ENCODE measurements around the gene RAB40C.
A peak's percentile ranks its signal among the peaks of the same experiment; 100 is the strongest.

The RAB40C gene

GRCh38 chr16:568401-569258 is 21.2 kb upstream of the RAB40C start:
- Histone ChIP-seq H4K20me1 (ENCODE audit: insufficient read depth, low read length) (no peaks in the 10 kb centered on the region), H3K27me3 (replicated peaks; ENCODE audit: insufficient read depth, low read length) (no peaks in the 10 kb centered on the region; the same call in 1 of the 2 replicates), H3K27ac (ENCODE audit: low read length) (no peak overlapping the region), H3K4me3 (ENCODE audit: low read length) (peak overlapping the region; percentile 76), H3K9me3 (replicated peaks; ENCODE audit: insufficient read depth, low read length) (no peaks in the 10 kb centered on the region), H3K4me2 (ENCODE audit: low read depth, low read length) (peak overlapping the region; percentile 95), H3K9me2 (replicated peaks; ENCODE audit: insufficient read depth, low read length) (no peaks in the 10 kb centered on the region), H3K36me3 (replicated peaks; ENCODE audit: insufficient read depth, low read length) (no peaks in the 10 kb centered on the region), H3K79me2 (ENCODE audit: low read length) (peaks cover 31% of the 10 kb centered on the region), H3K9ac (ENCODE audit: low read length) (peak overlapping the region; percentile 80; the same call in 1 of the 2 replicates), H3F3A (ENCODE audit: insufficient read depth, low read length) (peaks cover 6% of the 10 kb centered on the region), H3K4me1 (ENCODE audit: low read length) (peaks cover 19% of the 10 kb centered on the region), H2AFZ (ENCODE audit: low read length) (no peak overlapping the region)
- TF ChIP-seq CTCF (IDR thresholded peaks at IDR 0.05; ENCODE audit: low read length) = no peak
- no peak for TF ChIP-seq EZH2phosphoT487 (IDR thresholded peaks at IDR 0.05; ENCODE audit: low read length)
- no peak for TF ChIP-seq EZH2 (optimal IDR thresholded peaks at IDR 0.05; ENCODE audit: low read depth, low read length)
- no peak for DNase-seq

- H3K27ac ChIP-seq (ENCODE audit: low read length) = no peak within 1 kb of the TSS; the same call in 1 of the 2 replicates
- H3K9me3 ChIP-seq (replicated peaks; ENCODE audit: insufficient read depth, low read length) = no peaks in the 10 kb centered on the region
- no peaks in the 10 kb centered on the region for H3K9me2 ChIP-seq (replicated peaks; ENCODE audit: insufficient read depth, low read length)
- H3K79me2 ChIP-seq (ENCODE audit: low read length) = peaks cover 31% of the 10 kb centered on the region
- TF ChIP-seq EZH2 (optimal IDR thresholded peaks at IDR 0.05; ENCODE audit: low read depth, low read length) (no peak), CTCF (IDR thresholded peaks at IDR 0.05; ENCODE audit: low read length) (no peak), EZH2phosphoT487 (IDR thresholded peaks at IDR 0.05; ENCODE audit: low read length) (no peak)
- H2AFZ ChIP-seq (ENCODE audit: low read length) = peak within 1 kb of the TSS; percentile 85
- peak; percentile 58 for DNase-seq
- H3K9ac ChIP-seq (ENCODE audit: low read length) = peak within 1 kb of the TSS; percentile 80
- H4K20me1 ChIP-seq (ENCODE audit: insufficient read depth, low read length) = no peaks in the 10 kb centered on the region
- peak within 1 kb of the TSS; percentile 95 for H3K4me2 ChIP-seq (ENCODE audit: low read depth, low read length)
- H3K27me3 ChIP-seq (replicated peaks; ENCODE audit: insufficient read depth, low read length) = no peaks in the 10 kb centered on the region
- H3K4me3 ChIP-seq (ENCODE audit: low read length) = peak within 1 kb of the TSS; percentile 88
- peaks cover 6% of the 10 kb centered on the region for H3F3A ChIP-seq (ENCODE audit: insufficient read depth, low read length)
- no peaks in the 10 kb centered on the region for H3K36me3 ChIP-seq (replicated peaks; ENCODE audit: insufficient read depth, low read length)
- peaks cover 19% of the 10 kb centered on the region for H3K4me1 ChIP-seq (ENCODE audit: low read length)
These were observed 20.2 kb upstream of the RAB40C start, which contains the start of gene PIGQ for GRCh38 chr16:569445-570254. Gene PIGQ (plus strand): TSS chr16:569968. CDS start chr16:574075, 4,107 bp downstream.

- DNase-seq = no peak
- no peak overlapping the region for H3K27ac ChIP-seq (ENCODE audit: low read length)
- no peaks in the 10 kb centered on the region for H3F3A ChIP-seq (ENCODE audit: insufficient read depth, low read length)
- no peak overlapping the region for H3K4me2 ChIP-seq (ENCODE audit: low read depth, low read length)
- H3K9me3 ChIP-seq (replicated peaks; ENCODE audit: insufficient read depth, low read length) = no peaks in the 10 kb centered on the region
- H3K9ac ChIP-seq (ENCODE audit: low read length) = no peak overlapping the region
- no peak overlapping the region for H2AFZ ChIP-seq (ENCODE audit: low read length)
- H3K4me3 ChIP-seq (ENCODE audit: low read length) = no peak overlapping the region
- no peak for TF ChIP-seq CTCF (IDR thresholded peaks at IDR 0.05; ENCODE audit: low read length)
- TF ChIP-seq EZH2 (optimal IDR thresholded peaks at IDR 0.05; ENCODE audit: low read depth, low read length) = no peak
- no peak for TF ChIP-seq EZH2phosphoT487 (IDR thresholded peaks at IDR 0.05; ENCODE audit: low read length)
- no peaks in the 10 kb centered on the region for H3K9me2 ChIP-seq (replicated peaks; ENCODE audit: insufficient read depth, low read length)
- 0 out of 2 replicates have a peak, but pooled peaks cover 5% of the 10 kb centered on the region for H3K4me1 ChIP-seq (ENCODE audit: low read length)
- no peaks in the 10 kb centered on the region for H4K20me1 ChIP-seq (ENCODE audit: insufficient read depth, low read length)
- H3K36me3 ChIP-seq (replicated peaks; ENCODE audit: insufficient read depth, low read length) = no peaks in the 10 kb centered on the region
- peaks cover 22% of the 10 kb centered on the region for H3K79me2 ChIP-seq (ENCODE audit: low read length)
- no peaks in the 10 kb centered on the region for H3K27me3 ChIP-seq (replicated peaks; ENCODE audit: insufficient read depth, low read length)
These were observed 16.8 kb upstream of the RAB40C start for GRCh38 chr16:572865-573650.

All from MM.1S (cell line).